ENCODE results near the gene EFNA4. TPM values are rescaled to one million over a fixed set of nuclear protein-coding genes. Genes with fewer than 3 reads are reported as not detected.

EFNA4 gene
- 8.4 TPM for total RNA-seq (2013)
- polyA plus RNA-seq (1 to 10 TPM; 2.3 to 8.0 (median 4.1) TPM), polyA minus RNA-seq (13.3 and 25.1 TPM in 2 replicates), total RNA-seq (0.67 to 6.1 (median 2.0) reads per million in 11 experiments)

- intact Hi-C loops (cut with micrococcal nuclease) = loop anchor here (1.0 to 5.0 kb wide), 3 partner anchors 21 to 91 kb away; partner anchors contain the start of genes CKS1B (in 1 of the 2), SHC1 (in 1 of the 2) and ZBTB7B (in 1 of the 2)
- Histone ChIP-seq H3K9ac (ENCODE audit: insufficient read depth, low read length, poor library complexity, severe bottlenecking) (peak within 1 kb of the TSS; percentile 77), H3K27ac (ENCODE audit: low read depth in 1 of 2, low read length in 2 of 2) (peak within 1 kb of the TSS; percentile 36 to 72), H4K20me1 (ENCODE audit: insufficient read depth, low read length) (peaks cover 69% of the 10 kb centered on the region), H2AFZ (ENCODE audit: insufficient read depth, low read depth, low read length, poor library complexity, severe bottlenecking) (peak within 1 kb of the TSS; percentile 90), H3K9me3 (replicated peaks in 1 of 2; ENCODE audit: control insufficient read depth in 1 of 2, insufficient read depth in 1 of 2, low read length in 2 of 2) (no peaks in the 10 kb centered on the region), H3K4me2 (replicated peaks; ENCODE audit: extremely low read depth, low read length, poor library complexity, severe bottlenecking) (peak within 1 kb of the TSS; percentile 97), H3K4me3 (replicated peaks in 1 of 3; ENCODE audit: low read depth in 2 of 3, low read length in 3 of 3) (peak within 1 kb of the TSS; percentile 62 to 89 (median 77)), H3K79me2 (ENCODE audit: insufficient read depth, low read length) (peaks cover 7% of the 10 kb centered on the region), H3K4me1 (ENCODE audit: control insufficient read depth in 1 of 2, insufficient read depth in 2 of 2, low read length in 2 of 2) (peaks cover 26 to 41% of the 10 kb centered on the region in 2 donors), H3K36me3 (replicated peaks in 1 of 2; ENCODE audit: control insufficient read depth in 1 of 2, insufficient read depth in 2 of 2, low read length in 2 of 2) (peaks cover 27 to 49% of the 10 kb centered on the region in 2 donors), H3K27me3 (ENCODE audit: control insufficient read depth in 2 of 2, insufficient read depth in 2 of 2, low read length in 2 of 2) (peaks cover 0 to 5% of the 10 kb centered on the region in 2 donors)
- WGBS (ENCODE audit: insufficient coverage) = 0% methylated on average over 34 of the region's 57 CpGs
- peaks cover 0 to 2% (median 0%) of the 10 kb centered on the region in 7 donors for H3K9me3 Mint-ChIP-seq
- peak within 1 kb of the TSS; percentile 15 to 90 (median 82) for H3K27ac Mint-ChIP-seq
- peak within 1 kb of the TSS; percentile 81 to 94 for H3K4me3 Mint-ChIP-seq
- H3K27me3 Mint-ChIP-seq (ENCODE audit: low read depth in 3 of 3) = peaks cover 6 to 10% (median 9%) of the 10 kb centered on the region in 3 donors
- peaks cover 43 to 57% of the 10 kb centered on the region in 2 donors for H3K36me3 Mint-ChIP-seq
- peaks cover 33% of the 10 kb centered on the region for H3K4me1 Mint-ChIP-seq
- DNase-seq = peak; percentile 85 to 90 (median 87)
- no peak for TF ChIP-seq CTCF (IDR thresholded peaks at IDR 0.05)
These were observed at the start of gene EFNA4 for GRCh38 chr1:155063550-155064110. EFNA4 (plus strand) TSS chr1:155063740; CDS start chr1:155063824, 84 bp downstream.

GRCh38 chr1:155014709-155015508 is 48.6 kb upstream of the EFNA4 start:
- Histone ChIP-seq H3K4me3 (replicated peaks in 1 of 3; ENCODE audit: low read depth in 2 of 3, low read length in 3 of 3) (no peak overlapping the region), H3K36me3 (replicated peaks in 1 of 2; ENCODE audit: control insufficient read depth in 1 of 2, insufficient read depth in 2 of 2, low read length in 2 of 2) (peaks cover 46 to 56% of the 10 kb centered on the region in 2 donors), H3K79me2 (ENCODE audit: insufficient read depth, low read length) (peaks cover 79% of the 10 kb centered on the region), H3K4me1 (ENCODE audit: control insufficient read depth in 1 of 2, insufficient read depth in 2 of 2, low read length in 2 of 2) (peaks cover 81 to 86% of the 10 kb centered on the region in 2 donors), H3K4me2 (replicated peaks; ENCODE audit: extremely low read depth, low read length, poor library complexity, severe bottlenecking) (no peak overlapping the region), H2AFZ (ENCODE audit: insufficient read depth, low read depth, low read length, poor library complexity, severe bottlenecking) (no peak overlapping the region), H3K27ac (ENCODE audit: low read depth in 1 of 2, low read length in 2 of 2) (peak overlapping the region in 1 of 2 donors; percentile 12), H3K9me3 (replicated peaks in 1 of 2; ENCODE audit: control insufficient read depth in 1 of 2, insufficient read depth in 1 of 2, low read length in 2 of 2) (no peaks in the 10 kb centered on the region), H3K27me3 (ENCODE audit: control insufficient read depth in 2 of 2, insufficient read depth in 2 of 2, low read length in 2 of 2) (no peaks in the 10 kb centered on the region), H4K20me1 (ENCODE audit: insufficient read depth, low read length) (peaks cover 100% of the 10 kb centered on the region), H3K9ac (ENCODE audit: insufficient read depth, low read length, poor library complexity, severe bottlenecking) (no peak overlapping the region)
- H3K27me3 Mint-ChIP-seq (ENCODE audit: low read depth in 3 of 3) = peaks cover 0 to 2% (median 0%) of the 10 kb centered on the region in 3 donors
- TF ChIP-seq CTCF (IDR thresholded peaks at IDR 0.05) = no peak
- peaks cover 78% of the 10 kb centered on the region for H3K4me1 Mint-ChIP-seq
- H3K36me3 Mint-ChIP-seq = peaks cover 43 to 70% of the 10 kb centered on the region in 2 donors
- no peak for DNase-seq
- 96% methylated on average over 12 of the region's 31 CpGs for WGBS (ENCODE audit: insufficient coverage)
- H3K27ac Mint-ChIP-seq = no peak overlapping the region
- H3K9me3 Mint-ChIP-seq = peaks cover 0 to 2% (median 0%) of the 10 kb centered on the region in 7 donors
- intact Hi-C loops (cut with micrococcal nuclease) = loop anchor here in 1 of 2 donors (5.0 kb wide), 2 partner anchors 33 to 53 kb away; partner anchors contain the start of genes FLAD1 and PYGO2
- H3K4me3 Mint-ChIP-seq = no peak overlapping the region

Data from CD14-positive monocyte (primary cell).